T-cell (primary cell): ENCODE results near the gene FAAP100. TPM values are rescaled to one million over a fixed set of nuclear protein-coding genes. Genes with fewer than 3 reads are reported as not detected.

Experiments
- ATAC-seq, 4 experiments: fragments of 200-7000 bp in 3 of 4; fragments of 150-1000 bp in 1 of 4; cut with Tn5 transposase; replicated peaks in 1 of 4; 1 replicate in 3 of 4; 2 replicates in 1 of 4; pipeline ENCODE4 v1.10.0; 2021; ENCODE audit warnings: moderate library complexity in 3 of 4, mild to moderate bottlenecking in 2 of 4, moderate number of reproducible peaks in 1 of 4
- CTCF ChIA-PET, 2 donors: fragments of 300-600 bp; sonication (Branson Sonifier 250); formaldehyde crosslinking; loops; one replicate each; lab custom pipeline; 2022; ENCODE audit warnings: antibody characterized with exemption in 2 of 2; lab: Charles Lee
- POLR2A ChIA-PET, 2 donors: fragments of 300-600 bp; sonication (Branson Sonifier 250); formaldehyde crosslinking; loops; one replicate each; lab custom pipeline; 2022; ENCODE audit warnings: antibody characterized with exemption in 2 of 2; lab: Charles Lee
- DNase-seq, 35 experiments: peaks; one replicate each; pipeline versions ENCODE4 v3.0.0 to v3.0.0-alpha.2; 2013 to 2023
- H3K27ac ChIP-seq: one replicate; pipeline ENCODE4 v1.5.1; 2013; ENCODE audit warnings: low read length
- H3K27me3 ChIP-seq, 2 experiments: replicated peaks in 1 of 2; 1 replicate in 1 of 2; 2 replicates in 1 of 2; pipeline versions ENCODE4 v1.6.1 to v1.7.0; 2013; ENCODE audit warnings: low read length in 1 of 2, mixed read lengths in 1 of 2; ENCODE audit not compliant: control insufficient read depth in 2 of 2, insufficient read depth in 2 of 2; ENCODE audit errors: extremely low read depth in 1 of 2
- H3K36me3 ChIP-seq, 2 donors: 1 replicate in 1 of 2; 2 replicates in 1 of 2; pipeline versions ENCODE4 v1.6.1 to v1.7.0; 2013; ENCODE audit warnings: low read length in 1 of 2; ENCODE audit not compliant: control insufficient read depth in 2 of 2, insufficient read depth in 1 of 2; ENCODE audit errors: extremely low read depth in 1 of 2
- H3K4me1 ChIP-seq, 2 experiments: 1 replicate in 1 of 2; 2 replicates in 1 of 2; pipeline versions ENCODE4 v1.6.1 to v1.7.0; 2013; ENCODE audit warnings: low read length in 2 of 2, mixed read lengths in 1 of 2; ENCODE audit not compliant: insufficient read depth in 2 of 2, control insufficient read depth in 1 of 2; ENCODE audit errors: extremely low read depth in 1 of 2
- H3K4me3 ChIP-seq, 2 donors: 1 replicate in 1 of 2; 2 replicates in 1 of 2; pipeline versions ENCODE4 v1.5.1 to v1.7.0; 2013; ENCODE audit warnings: mild to moderate bottlenecking in 2 of 2, low read length in 1 of 2, moderate library complexity in 1 of 2; ENCODE audit not compliant: control insufficient read depth in 1 of 2; ENCODE audit errors: extremely low read depth in 1 of 2
- H3K9me3 ChIP-seq: 2 replicates; pipeline ENCODE4 v1.7.0; 2013
- H3K27ac Mint-ChIP-seq, 2 donors: one replicate each; pipeline ENCODE4 v1.8.0; 2020 to 2021; ENCODE audit warnings: mild to moderate bottlenecking in 2 of 2, mixed read lengths in 2 of 2
- H3K27me3 Mint-ChIP-seq, 2 donors: one replicate each; pipeline ENCODE4 v1.8.0; 2021 to 2022; ENCODE audit warnings: mixed read lengths in 2 of 2
- H3K36me3 Mint-ChIP-seq: one replicate; pipeline ENCODE4 v1.8.0; 2021; ENCODE audit warnings: mixed read lengths
- H3K4me1 Mint-ChIP-seq, 3 donors: one replicate each; pipeline ENCODE4 v1.8.0; 2020 to 2022; ENCODE audit warnings: mixed read lengths in 3 of 3, mild to moderate bottlenecking in 1 of 3
- H3K4me3 Mint-ChIP-seq, 3 donors: one replicate each; pipeline ENCODE4 v1.8.0; 2020 to 2022; ENCODE audit warnings: mild to moderate bottlenecking in 3 of 3, mixed read lengths in 3 of 3, moderate library complexity in 3 of 3
- H3K9me3 Mint-ChIP-seq, 3 donors: one replicate each; pipeline ENCODE4 v1.8.0; 2020 to 2022; ENCODE audit warnings: mixed read lengths in 3 of 3
- WGBS: methylation state at CpG from one replicate; pipeline ENCODE4 v1.1.5; 2013; ENCODE audit warnings: missing lambda C conversion rate; ENCODE audit not compliant: insufficient coverage; 5-methylcytosine and 5-hydroxymethylcytosine counted together
- total RNA-seq, 35 experiments: library from RNA in 6 of 35; stranded (reverse) in 6 of 35; fragments of 120-200 nt in 1 of 35; gene quantifications; one replicate each; pipeline versions ENCODE4 v1.2.1 to v1.2.4 and lab custom pipeline; 2013 to 2026

FAAP100 gene
- total RNA-seq, 5 donors from 2014 or later (not counting 1 experiment from before 2014, with no cell fraction given): 31.7 to 62.1 (median 59.0) TPM

DNA sequence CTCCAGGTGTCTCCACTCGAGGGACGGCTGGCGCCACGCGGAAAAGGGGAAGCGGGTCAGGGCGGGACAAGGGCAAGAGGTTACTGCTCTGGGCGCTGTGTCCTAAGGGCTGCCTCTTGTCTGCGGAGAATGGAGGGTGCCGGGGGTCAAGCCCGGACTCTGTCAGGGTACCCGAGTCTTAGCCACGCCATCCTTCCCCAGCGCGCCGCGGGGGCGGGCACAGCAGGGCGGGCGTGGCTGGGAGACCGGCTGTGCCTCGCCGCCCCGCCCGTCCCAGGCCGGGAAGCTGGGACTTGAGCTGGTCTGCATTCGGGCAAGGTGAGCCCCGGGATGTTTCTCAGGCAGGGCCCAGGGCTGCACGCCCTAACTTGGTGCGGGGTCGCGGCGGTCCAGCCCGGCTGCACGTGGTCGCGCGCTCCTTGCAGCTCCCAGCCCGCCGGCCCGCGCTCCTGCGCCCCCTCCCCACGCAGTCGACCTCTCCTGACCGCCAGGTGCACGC lies 33.3 kb downstream of the FAAP100 start:
- Histone ChIP-seq H3K27me3 (peaks cover 0 to 20% of the 10 kb centered on the region in 2 experiments), H3K27ac (no peak overlapping the region), H3K4me1 (peaks cover 5 to 56% of the 10 kb centered on the region in 2 experiments), H3K4me3 (peak overlapping the region; percentile 0 to 49), H3K9me3 (no peaks in the 10 kb centered on the region), H3K36me3 (no peaks in the 10 kb centered on the region)
- DNase-seq (peak in 4 of 35 experiments; percentile 22 to 38 (median 33)), ATAC-seq (peak; percentile 7 to 21 (median 8))
- Mint-ChIP-seq H3K36me3 (no peaks in the 10 kb centered on the region), H3K4me3 (peak overlapping the region in 2 of 3 donors; percentile 22 to 51), H3K9me3 (no peaks in the 10 kb centered on the region), H3K4me1 (peaks cover 19 to 30% (median 28%) of the 10 kb centered on the region in 3 donors), H3K27me3 (peaks cover 0 to 6% of the 10 kb centered on the region in 2 donors), H3K27ac (peak overlapping the region in 1 of 2 donors; percentile 82)
- 5% methylated on average over 47 of the region's 47 CpGs for WGBS
- POLR2A ChIA-PET: no interaction called here
- CTCF ChIA-PET: interaction anchor here in 1 of 2 donors (0.6 kb wide), 1 partner anchor 34 kb away, joined by 4 read pairs; no protein-coding TSS in a partner anchor

GRCh38 chr17:81518113-81518784 lies 33.9 kb downstream of the FAAP100 start:
- Mint-ChIP-seq H3K27ac (peak overlapping the region; percentile 62 to 82), H3K27me3 (peaks cover 0 to 6% of the 10 kb centered on the region in 2 donors), H3K9me3 (no peaks in the 10 kb centered on the region), H3K4me3 (peak overlapping the region; percentile 22 to 63 (median 51)), H3K4me1 (peaks cover 19 to 31% (median 28%) of the 10 kb centered on the region in 3 donors), H3K36me3 (no peaks in the 10 kb centered on the region)
- DNase-seq (no peak), ATAC-seq (no peak)
- Histone ChIP-seq H3K9me3 (no peaks in the 10 kb centered on the region), H3K27ac (no peak overlapping the region), H3K36me3 (no peaks in the 10 kb centered on the region), H3K4me1 (peaks cover 5 to 62% of the 10 kb centered on the region in 2 experiments), H3K27me3 (peaks cover 0 to 15% of the 10 kb centered on the region in 2 experiments), H3K4me3 (peak overlapping the region; percentile 0 to 48)
- ChIA-PET CTCF (interaction anchor here (0.6 to 0.8 kb wide), 2 partner anchors 11 to 34 kb away, joined by 3 to 4 read pairs; no protein-coding TSS in a partner anchor), POLR2A (interaction anchor here in 1 of 2 donors (0.6 kb wide), 2 partner anchors 121 to 189 kb away, joined by 5 to 11 read pairs; no protein-coding TSS in a partner anchor)
- 79% methylated on average over 21 of the region's 24 CpGs for WGBS

DNA sequence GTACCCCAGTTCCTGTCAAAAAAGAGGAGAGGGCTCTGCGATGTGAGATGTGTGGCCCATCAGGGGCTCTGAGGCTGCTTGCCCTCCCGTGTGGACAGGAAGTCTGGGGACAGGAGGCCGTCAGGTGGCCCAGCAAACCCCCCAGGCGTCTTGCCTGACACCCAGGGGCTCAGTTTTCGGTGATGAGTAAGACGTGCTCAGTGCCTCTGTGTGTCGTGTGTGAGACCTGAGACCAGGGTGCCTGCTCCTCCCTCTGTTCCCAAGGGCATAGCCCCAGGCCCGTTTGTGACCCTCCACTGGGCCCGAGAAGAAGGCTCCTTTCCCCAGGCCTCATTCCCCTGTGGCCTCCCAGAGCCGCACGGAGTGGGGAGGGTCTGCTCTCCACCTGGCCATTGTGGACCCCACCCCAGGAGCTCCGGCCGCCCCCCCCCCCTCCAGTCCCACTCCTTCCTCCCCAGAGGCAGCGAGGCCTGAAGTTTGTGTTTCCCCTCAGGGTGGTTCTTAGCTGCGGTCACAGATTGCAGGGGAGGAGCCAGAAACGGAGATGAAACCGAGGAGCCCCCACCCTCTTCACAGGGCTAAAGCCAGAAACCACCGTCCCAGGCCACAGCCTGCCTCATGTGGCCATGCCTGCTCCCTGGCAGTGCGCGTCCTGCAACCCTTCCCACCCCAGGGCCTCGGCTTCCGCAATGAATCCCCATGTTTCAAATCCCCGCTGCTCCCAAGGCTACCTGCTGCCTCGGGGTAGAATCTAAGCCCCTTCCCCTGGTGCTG lies 34.6 kb downstream of the FAAP100 start:
- Histone ChIP-seq H3K9me3 (no peaks in the 10 kb centered on the region), H3K4me1 (peaks cover 5 to 64% of the 10 kb centered on the region in 2 experiments), H3K36me3 (no peaks in the 10 kb centered on the region), H3K27ac (no peak overlapping the region), H3K27me3 (peaks cover 0 to 7% of the 10 kb centered on the region in 2 experiments), H3K4me3 (no peak overlapping the region)
- CTCF ChIA-PET: interaction anchor here in 1 of 2 donors (0.8 kb wide), 1 partner anchor 10 kb away, joined by 3 read pairs; no protein-coding TSS in a partner anchor
- no peaks in the 10 kb centered on the region for H3K36me3 Mint-ChIP-seq
- H3K27me3 Mint-ChIP-seq: peaks cover 0 to 2% of the 10 kb centered on the region in 2 donors
- ATAC-seq: no peak
- peaks cover 19 to 31% (median 28%) of the 10 kb centered on the region in 3 donors for H3K4me1 Mint-ChIP-seq
- DNase-seq: peak in 1 of 35 experiments; percentile 32
- H3K27ac Mint-ChIP-seq: peak overlapping the region; percentile 62 to 82
- POLR2A ChIA-PET: interaction anchor here (0.6 to 1.6 kb wide), 3 partner anchors 35 to 190 kb away, joined by 4 to 11 read pairs (median 5); partner anchors contain the start of gene FAAP100 (in 1 of the 2)
- 67% methylated on average over 18 of the region's 24 CpGs for WGBS
- H3K9me3 Mint-ChIP-seq: no peaks in the 10 kb centered on the region
- H3K4me3 Mint-ChIP-seq: peak overlapping the region; percentile 22 to 63 (median 51)

- Histone ChIP-seq H3K4me1 (peaks cover 5 to 67% of the 10 kb centered on the region in 2 experiments), H3K36me3 (peaks cover 0 to 3% of the 10 kb centered on the region in 2 donors), H3K27ac (no peak overlapping the region), H3K27me3 (peaks cover 0 to 4% of the 10 kb centered on the region in 2 experiments), H3K9me3 (no peaks in the 10 kb centered on the region), H3K4me3 (no peak overlapping the region)
- H3K27me3 Mint-ChIP-seq: no peaks in the 10 kb centered on the region
- ChIA-PET POLR2A (interaction anchor here in 1 of 2 donors (1.6 kb wide), 1 partner anchor 35 kb away, joined by 4 read pairs; the partner anchor contains the start of gene FAAP100), CTCF (no interaction called here)
- WGBS: 82% methylated on average over 6 of the region's 9 CpGs
- H3K9me3 Mint-ChIP-seq: no peaks in the 10 kb centered on the region
- H3K4me1 Mint-ChIP-seq: peaks cover 20 to 31% (median 28%) of the 10 kb centered on the region in 3 donors
- DNase-seq (no peak), ATAC-seq (no peak)
- peak overlapping the region; percentile 69 to 93 for H3K27ac Mint-ChIP-seq
- H3K36me3 Mint-ChIP-seq: peaks cover 2% of the 10 kb centered on the region
- peak overlapping the region in 2 of 3 donors; percentile 61 to 98 for H3K4me3 Mint-ChIP-seq
These were observed 35.2 kb downstream of the FAAP100 start for GRCh38 chr17:81517009-81517338.

GRCh38 chr17:81516439-81516838 lies 35.7 kb downstream of the FAAP100 start:
- Histone ChIP-seq H3K27ac (peak overlapping the region; percentile 78), H3K36me3 (peaks cover 5 to 9% of the 10 kb centered on the region in 2 donors), H3K4me1 (peaks cover 7 to 72% of the 10 kb centered on the region in 2 experiments), H3K9me3 (no peaks in the 10 kb centered on the region), H3K4me3 (no peak overlapping the region), H3K27me3 (peaks cover 0 to 4% of the 10 kb centered on the region in 2 experiments)
- H3K27ac Mint-ChIP-seq: peak overlapping the region; percentile 69 to 93
- ATAC-seq (no peak), DNase-seq (no peak)
- POLR2A ChIA-PET: interaction anchor here (0.6 to 1.6 kb wide), 2 partner anchors 36 to 356 kb away, joined by 4 to 7 read pairs; partner anchors contain the start of gene FAAP100 (in 1 of the 2)
- no peaks in the 10 kb centered on the region for H3K27me3 Mint-ChIP-seq
- H3K4me1 Mint-ChIP-seq: peaks cover 25 to 35% (median 30%) of the 10 kb centered on the region in 3 donors
- peak overlapping the region; percentile 61 to 98 (median 83) for H3K4me3 Mint-ChIP-seq
- H3K9me3 Mint-ChIP-seq: no peaks in the 10 kb centered on the region
- 83% methylated on average over 3 of the region's 4 CpGs for WGBS
- peaks cover 8% of the 10 kb centered on the region for H3K36me3 Mint-ChIP-seq
- CTCF ChIA-PET: interaction anchor here in 1 of 2 donors (0.6 kb wide), 1 partner anchor 9 kb away, joined by 3 read pairs; no protein-coding TSS in a partner anchor
